Common myeloid progenitor, CD34-positive (primary cell): ENCODE data around the gene HNRNPLL.

Experiments
- CTCF ChIA-PET: fragments of 350-600 bp; sonication (Branson Sonifier 250); formaldehyde crosslinking; loops from one replicate; lab custom pipeline; 2021; ENCODE audit warnings: antibody characterized with exemption; lab: Charles Lee
- POLR2A ChIA-PET: fragments of 350-600 bp; sonication (Branson Sonifier 250); formaldehyde crosslinking; loops from one replicate; lab custom pipeline; 2021; ENCODE audit warnings: antibody characterized with exemption; lab: Charles Lee
- DNase-seq, 3 donors: peaks; one replicate each; pipeline versions ENCODE4 v3.0.0 to v3.0.0-alpha.2; 2013
- H3K27ac ChIP-seq, 2 experiments: 1 replicate in 1 of 2; 2 replicates in 1 of 2; pipeline ENCODE4 v1.7.0; 2013; ENCODE audit warnings: inconsistent platforms in 2 of 2, low read length in 2 of 2, mild to moderate bottlenecking in 2 of 2, low read depth in 1 of 2, moderate library complexity in 1 of 2; ENCODE audit not compliant: severe bottlenecking in 2 of 2, insufficient read depth in 1 of 2, poor library complexity in 1 of 2
- H3K27me3 ChIP-seq, 5 experiments: replicated peaks in 2 of 5; 1 replicate in 3 of 5; 2 replicates in 2 of 5; pipeline versions ENCODE4 v1.6.1 to v1.7.0; 2013; ENCODE audit warnings: low read length in 4 of 5, mild to moderate bottlenecking in 2 of 5, moderate library complexity in 2 of 5, inconsistent platforms in 1 of 5; ENCODE audit not compliant: insufficient read depth in 5 of 5, control insufficient read depth in 4 of 5
- H3K36me3 ChIP-seq, 4 experiments: 1 replicate in 2 of 4; 2 replicates in 2 of 4; pipeline versions ENCODE4 v1.6.1 to v1.7.0; 2013; ENCODE audit warnings: low read length in 3 of 4, control low read depth in 1 of 4, mild to moderate bottlenecking in 1 of 4; ENCODE audit not compliant: control insufficient read depth in 4 of 4, insufficient read depth in 4 of 4
- H3K4me1 ChIP-seq, 4 experiments: 1 replicate in 3 of 4; 2 replicates in 1 of 4; pipeline versions ENCODE4 v1.6.1 to v1.7.1; 2013; ENCODE audit warnings: low read length in 3 of 4, mild to moderate bottlenecking in 3 of 4, control low read depth in 1 of 4, inconsistent platforms in 1 of 4, moderate library complexity in 1 of 4; ENCODE audit not compliant: control insufficient read depth in 4 of 4, insufficient read depth in 4 of 4; ENCODE audit errors: control extremely low read depth in 1 of 4
- H3K4me3 ChIP-seq, 7 experiments: 1 replicate in 4 of 7; 2 replicates in 3 of 7; pipeline versions ENCODE4 v1.5.1 to v1.7.0; 2013; ENCODE audit warnings: mild to moderate bottlenecking in 7 of 7, low read length in 6 of 7, moderate library complexity in 6 of 7, inconsistent platforms in 2 of 7, low read depth in 2 of 7, control low read depth in 1 of 7; ENCODE audit not compliant: insufficient read depth in 4 of 7, control insufficient read depth in 1 of 7; ENCODE audit errors: extremely low read depth in 1 of 7
- H3K9me3 ChIP-seq, 5 experiments: 1 replicate in 4 of 5; 2 replicates in 1 of 5; pipeline versions ENCODE4 v1.6.1 to v1.7.1; 2013; ENCODE audit warnings: low read length in 4 of 5, mild to moderate bottlenecking in 2 of 5, inconsistent platforms in 1 of 5, low read depth in 1 of 5, moderate library complexity in 1 of 5; ENCODE audit not compliant: control insufficient read depth in 4 of 5, insufficient read depth in 2 of 5; ENCODE audit errors: control extremely low read depth in 1 of 5
- WGBS: methylation state at CpG from one replicate; pipeline ENCODE4 v1.1.5; 2013; ENCODE audit not compliant: insufficient coverage; 5-methylcytosine and 5-hydroxymethylcytosine counted together

Gene HNRNPLL

DNA sequence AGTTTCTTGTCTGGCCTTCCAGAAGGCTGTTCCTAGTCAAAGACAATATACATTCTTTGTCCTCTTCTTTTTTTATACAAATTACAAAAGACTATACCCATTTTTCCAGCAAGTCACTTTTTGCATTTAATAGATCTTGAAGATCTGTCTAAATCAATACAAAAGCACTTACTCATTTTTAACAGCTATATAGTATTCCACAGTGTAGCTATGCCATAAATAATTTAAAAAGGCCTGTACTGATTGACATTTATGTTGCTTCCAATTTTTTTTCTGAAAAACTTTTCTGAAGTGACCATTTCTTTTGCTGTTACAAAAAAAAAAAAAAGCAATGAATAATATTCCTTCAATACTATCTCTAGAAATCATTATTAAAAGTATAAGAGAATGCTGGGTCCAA lies 30.3 kb upstream of the HNRNPLL start:
- Histone ChIP-seq H3K27ac (no peak overlapping the region), H3K4me1 (peaks cover 3 to 11% (median 7%) of the 10 kb centered on the region in 4 experiments), H3K36me3 (no peaks in the 10 kb centered on the region), H3K4me3 (no peak overlapping the region), H3K9me3 (peaks cover 0 to 3% (median 0%) of the 10 kb centered on the region in 5 experiments), H3K27me3 (peaks cover 0 to 2% (median 0%) of the 10 kb centered on the region in 5 experiments)
- CTCF ChIA-PET = interaction anchor here (1.1 kb wide), 1 partner anchor 28 kb away, joined by 3 read pairs; no protein-coding TSS in a partner anchor
- POLR2A ChIA-PET = no interaction called here
- DNase-seq = no peak

DNA sequence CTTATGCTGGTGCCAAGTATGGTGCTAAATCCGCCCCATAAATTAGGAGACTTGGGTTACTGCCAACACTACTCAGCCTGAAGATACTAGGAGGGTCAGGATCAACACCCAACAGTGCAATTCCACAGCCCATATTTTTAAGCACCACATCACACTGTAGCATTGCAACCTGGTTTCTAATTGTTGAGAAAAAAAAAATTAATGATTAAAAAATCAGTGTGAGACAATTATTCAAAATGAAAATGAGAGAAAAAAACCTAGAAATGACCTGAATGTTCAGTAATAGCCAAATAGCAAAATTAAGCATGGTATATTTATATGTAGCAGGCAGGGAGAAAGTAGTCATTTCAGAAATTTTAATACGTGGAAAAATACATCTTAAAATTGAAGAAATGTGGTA lies 29.2 kb upstream of the HNRNPLL start:
- ChIA-PET POLR2A (no interaction called here), CTCF (interaction anchor here (1.1 kb wide), 1 partner anchor 27 kb away, joined by 3 read pairs; no protein-coding TSS in a partner anchor)
- 100% methylated on average over 1 of the region's 2 CpGs for whole genome bisulfite sequencing
- DNase-seq = no peak
- Histone ChIP-seq H3K27me3 (peaks cover 0 to 6% (median 0%) of the 10 kb centered on the region in 5 experiments), H3K9me3 (peaks cover 0 to 3% (median 0%) of the 10 kb centered on the region in 5 experiments), H3K36me3 (no peaks in the 10 kb centered on the region), H3K27ac (no peak overlapping the region), H3K4me3 (no peak overlapping the region), H3K4me1 (peaks cover 3 to 11% (median 7%) of the 10 kb centered on the region in 4 experiments)

DNA sequence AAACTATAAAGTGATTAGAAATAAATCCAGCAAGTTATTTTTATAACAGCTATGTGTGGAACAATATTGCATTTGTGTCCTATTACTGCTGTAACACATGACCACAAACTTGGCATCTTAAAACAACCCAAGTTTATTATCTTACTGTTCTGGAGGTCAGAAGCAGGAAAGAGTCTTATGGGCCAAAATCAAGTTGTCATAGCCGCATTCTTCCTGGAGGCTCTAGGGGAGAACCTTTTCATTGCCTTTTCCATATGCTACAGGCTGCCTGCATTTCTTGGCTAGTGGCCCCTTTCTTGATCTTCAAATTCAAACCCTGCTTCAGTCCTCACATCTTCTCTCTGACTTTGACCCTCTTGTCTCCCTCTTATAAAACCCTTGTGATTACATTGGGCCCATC lies 27.0 kb upstream of the HNRNPLL start:
- DNase-seq = no peak
- 100% methylated on average over 1 of the region's 1 CpG for WGBS
- ChIA-PET POLR2A (no interaction called here), CTCF (no interaction called here)
- Histone ChIP-seq H3K27ac (no peak overlapping the region), H3K27me3 (peaks cover 0 to 8% (median 0%) of the 10 kb centered on the region in 5 experiments), H3K9me3 (peaks cover 0 to 3% (median 0%) of the 10 kb centered on the region in 5 experiments), H3K36me3 (no peaks in the 10 kb centered on the region), H3K4me1 (peaks cover 2 to 12% (median 6%) of the 10 kb centered on the region in 4 experiments), H3K4me3 (no peak overlapping the region)

DNA sequence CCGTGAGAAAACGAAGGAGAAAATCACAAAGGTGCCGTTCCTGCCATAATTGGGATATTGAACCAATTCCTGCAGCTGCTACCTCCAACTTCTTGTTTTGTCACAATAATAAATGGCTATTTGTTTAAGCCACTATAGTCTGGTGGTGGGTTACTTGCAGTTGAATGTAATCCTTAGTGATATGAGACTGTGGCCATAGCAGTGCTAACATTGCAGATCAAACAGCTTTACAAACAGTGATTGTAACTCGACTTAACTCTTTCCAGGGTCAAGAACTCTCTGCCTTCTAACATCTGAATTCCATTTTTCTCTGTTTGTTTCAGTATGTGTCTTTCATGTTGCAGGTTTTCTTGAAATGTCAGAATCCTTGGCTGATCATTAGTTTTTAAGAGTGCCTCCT lies 24.7 kb upstream of the HNRNPLL start:
- H3K27me3 ChIP-seq = peaks cover 0 to 7% (median 0%) of the 10 kb centered on the region in 5 experiments
- 91% methylated on average over 3 of the region's 4 CpGs for WGBS
- CTCF ChIA-PET = interaction anchor here (0.9 to 1.6 kb wide), 5 partner anchors 11 to 54 kb away, joined by 3 to 5 read pairs (median 3); no protein-coding TSS in a partner anchor
- no peak overlapping the region for H3K27ac ChIP-seq
- peaks cover 0 to 3% (median 0%) of the 10 kb centered on the region in 5 experiments for H3K9me3 ChIP-seq
- peaks cover 5 to 15% (median 9%) of the 10 kb centered on the region in 4 experiments for H3K4me1 ChIP-seq
- no peaks in the 10 kb centered on the region for H3K36me3 ChIP-seq
- POLR2A ChIA-PET = no interaction called here
- no peak overlapping the region for H3K4me3 ChIP-seq
- DNase-seq = no peak

DNA sequence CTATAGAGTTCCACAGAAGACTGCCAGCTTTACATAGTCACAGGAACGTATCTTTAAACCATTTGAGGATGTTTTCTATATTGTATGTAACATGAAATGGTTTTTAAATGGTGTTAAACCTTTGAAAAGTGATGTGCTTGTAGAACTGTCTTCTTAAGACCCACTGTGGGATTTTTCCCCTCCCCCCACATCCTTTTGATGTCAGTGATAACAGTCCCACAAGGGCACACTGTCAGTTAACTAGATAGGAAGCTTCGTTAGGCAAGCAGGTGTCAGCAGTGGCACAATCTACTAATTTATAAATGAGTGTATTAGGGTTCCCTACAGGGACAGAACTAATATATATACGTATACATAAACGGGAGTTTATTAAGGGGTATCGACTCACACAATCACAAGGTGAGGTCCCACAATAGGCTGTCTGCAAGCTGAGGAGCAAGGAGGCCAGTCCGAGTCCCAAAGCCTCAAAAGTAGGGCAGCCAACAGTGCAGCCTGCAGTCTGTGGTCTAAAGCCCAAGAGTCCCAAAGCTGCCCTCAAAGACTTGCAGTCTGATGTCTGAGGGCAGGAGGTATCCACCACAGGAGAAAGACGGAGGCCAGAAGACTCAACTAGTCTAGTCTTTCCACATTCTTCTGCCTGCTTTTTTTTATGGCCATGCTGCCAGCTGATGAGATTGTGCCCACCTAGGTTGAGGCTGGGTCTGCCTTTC lies 23.8 kb upstream of the HNRNPLL start:
- 100% methylated on average over 4 of the region's 7 CpGs for WGBS
- POLR2A ChIA-PET = no interaction called here
- peaks cover 0 to 3% (median 0%) of the 10 kb centered on the region in 5 experiments for H3K9me3 ChIP-seq
- no peak overlapping the region for H3K27ac ChIP-seq
- peaks cover 0 to 7% (median 0%) of the 10 kb centered on the region in 5 experiments for H3K27me3 ChIP-seq
- CTCF ChIA-PET = interaction anchor here (0.6 to 1.6 kb wide), 6 partner anchors 12 to 71 kb away, joined by 3 to 5 read pairs (median 3); no protein-coding TSS in a partner anchor
- no peak for DNase-seq
- no peaks in the 10 kb centered on the region for H3K36me3 ChIP-seq
- H3K4me3 ChIP-seq = no peak overlapping the region
- H3K4me1 ChIP-seq = peaks cover 7 to 20% (median 11%) of the 10 kb centered on the region in 4 experiments

DNA sequence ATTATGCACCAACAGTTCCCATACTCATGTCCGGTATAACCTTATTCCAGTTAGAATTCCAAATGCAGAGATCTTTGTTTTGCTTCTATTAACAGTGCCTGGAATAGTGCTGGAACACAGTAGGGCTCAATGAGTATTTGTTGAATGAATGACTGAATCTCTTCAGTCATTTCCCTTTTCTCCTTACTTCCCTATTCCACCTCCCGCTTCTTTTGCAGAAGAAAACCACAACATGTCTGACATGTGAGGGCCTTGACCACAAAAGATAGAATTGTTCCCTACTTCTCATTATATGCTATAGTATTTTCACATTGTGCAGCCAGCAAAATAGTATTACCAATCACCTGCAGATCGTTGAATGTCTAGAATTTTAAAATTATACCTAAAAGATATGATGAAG lies 19.5 kb upstream of the HNRNPLL start:
- CTCF ChIA-PET = interaction anchor here (3.3 kb wide), 1 partner anchor 18 kb away, joined by 11 read pairs; no protein-coding TSS in a partner anchor
- WGBS = no CpG with 5 or more reads among the region's 3 CpGs

DNA sequence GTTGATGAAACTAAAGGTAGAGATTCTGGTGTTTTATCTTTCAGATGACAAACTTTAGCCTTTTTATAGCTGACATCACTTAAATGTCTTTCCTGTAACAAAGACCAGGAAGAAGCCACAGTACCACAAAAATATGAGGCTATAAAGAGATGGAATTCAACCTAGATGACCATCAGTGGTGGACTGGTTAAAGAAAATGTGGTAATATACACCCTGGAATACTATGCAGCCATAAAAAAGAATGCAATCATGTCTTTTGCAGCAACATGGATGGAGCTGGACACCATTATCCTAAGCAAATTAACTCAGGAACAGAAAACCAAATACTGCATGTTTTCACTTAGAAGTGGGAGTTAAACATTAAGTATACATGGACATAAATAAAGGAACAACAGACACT lies 18.3 kb upstream of the HNRNPLL start:
- Histone ChIP-seq H3K27me3 (peaks cover 0 to 15% (median 0%) of the 10 kb centered on the region in 5 experiments), H3K36me3 (no peaks in the 10 kb centered on the region), H3K4me1 (peaks cover 11 to 36% (median 16%) of the 10 kb centered on the region in 4 experiments), H3K9me3 (no peaks in the 10 kb centered on the region), H3K4me3 (no peak overlapping the region), H3K27ac (no peak overlapping the region)
- POLR2A ChIA-PET = interaction anchor here (0.8 kb wide), 1 partner anchor 31 kb away, joined by 3 read pairs; no protein-coding TSS in a partner anchor
- no peak for DNase-seq
- CTCF ChIA-PET = interaction anchor here (1.0 to 3.3 kb wide), 2 partner anchors 13 to 17 kb away, joined by 3 to 11 read pairs; no protein-coding TSS in a partner anchor

More for the DNA sequence above, 19.5 kb upstream of the HNRNPLL start:
- Histone ChIP-seq H3K27me3 (peaks cover 0 to 10% (median 0%) of the 10 kb centered on the region in 5 experiments), H3K9me3 (no peaks in the 10 kb centered on the region), H3K36me3 (no peaks in the 10 kb centered on the region), H3K4me3 (no peak overlapping the region), H3K4me1 (peaks cover 11 to 40% (median 18%) of the 10 kb centered on the region in 4 experiments), H3K27ac (no peak overlapping the region)
- DNase-seq = peak; percentile 74 to 92 (median 86)
- POLR2A ChIA-PET = no interaction called here
